Sigmoid colon (tissue), 7 donors: Measurements from ENCODE around the gene PSMF1. TPM values are rescaled to one million over a fixed set of nuclear protein-coding genes. Genes with fewer than 3 reads are reported as not detected.

Experiments used
- DNase-seq: peaks from one replicate; pipeline ENCODE4 v3.0.0-alpha.2; 2019
- H3K27ac ChIP-seq, 4 donors: fragments of 200-600 bp; sonication (generic); one replicate each; pipeline ENCODE4 v1.5.1; 2016 to 2019; ENCODE audit warnings: mild to moderate bottlenecking in 1 of 4
- H3K27me3 ChIP-seq, 3 donors: fragments of 200-600 bp; sonication (generic); one replicate each; pipeline ENCODE4 v1.5.1; 2019; ENCODE audit warnings: mild to moderate bottlenecking in 1 of 3
- H3K36me3 ChIP-seq, 4 donors: fragments of 200-600 bp; sonication (generic); one replicate each; pipeline ENCODE4 v1.5.1; 2016 to 2019
- H3K4me1 ChIP-seq, 4 donors: fragments of 200-600 bp; sonication (generic); one replicate each; pipeline ENCODE4 v1.5.1; 2017 to 2019
- H3K4me3 ChIP-seq, 4 donors: fragments of 200-600 bp; sonication (generic); one replicate each; pipeline ENCODE4 v1.5.1; 2017 to 2019; ENCODE audit warnings: mild to moderate bottlenecking in 2 of 4, moderate library complexity in 1 of 4
- H3K9me3 ChIP-seq, 4 donors: fragments of 200-600 bp in 3 of 4; sonication (generic) in 3 of 4; one replicate each; pipeline versions ENCODE4 v1.5.1 to v1.6.1; 2013 to 2019
- CTCF ChIP-seq, 4 experiments: fragments of 450-650 bp in 3 of 4; fragments of 200-600 bp in 1 of 4; IDR thresholded peaks; one replicate each; pipeline ENCODE4 v1.5.1; 2016 to 2019; ENCODE audit warnings: antibody characterized with exemption in 4 of 4, mild to moderate bottlenecking in 3 of 4, moderate library complexity in 2 of 4
- EP300 ChIP-seq, 4 donors: sonication (generic); formaldehyde crosslinking; IDR thresholded peaks; one replicate each; pipeline ENCODE4 v1.6.1; 2017; ENCODE audit warnings: antibody characterized with exemption in 4 of 4
- POLR2A ChIP-seq, 2 donors: fragments of 450-650 bp; IDR thresholded peaks; one replicate each; pipeline ENCODE4 v1.6.1; 2016; ENCODE audit warnings: antibody characterized with exemption in 2 of 2, mild to moderate bottlenecking in 2 of 2, moderate library complexity in 2 of 2
- POLR2AphosphoS5 ChIP-seq, 4 donors: sonication (generic); formaldehyde crosslinking; IDR thresholded peaks; one replicate each; pipeline ENCODE4 v1.6.1; 2017; ENCODE audit warnings: antibody characterized with exemption in 4 of 4
- WGBS, 2 donors: extraction: QIAGEN DNeasy Blood & Tissue Kit; methylation state at CpG; one replicate each; pipeline ENCODE4 v1.1.7; 2013; 5-methylcytosine and 5-hydroxymethylcytosine counted together
- intact Hi-C: fragments of 100-400 bp; cut with DNase I; formaldehyde crosslinking; loops from one replicate; pipeline ENCODE4 v1.15.1; 2023
- polyA plus RNA-seq, 3 donors: library from polyadenylated mRNA; stranded (reverse); fragments of 200-250 nt; gene quantifications; one replicate each; pipeline ENCODE4 v1.2.3, GENCODE V29; 2013
- total RNA-seq, 4 donors: library from RNA; depleted of rRNA; stranded (reverse); fragments of >200 nt; gene quantifications; one replicate each; pipeline ENCODE4 v1.1.0, GENCODE V29; 2016
- donor health status: healthy with polysubstance abuse.
- donor health status: Bipolar disorder and iron deficiency.
- donor health status: healthy.

The PSMF1 gene
- total and polyA plus RNA-seq, 7 donors = 47.2 to 148 (median 74.7) TPM

DNA sequence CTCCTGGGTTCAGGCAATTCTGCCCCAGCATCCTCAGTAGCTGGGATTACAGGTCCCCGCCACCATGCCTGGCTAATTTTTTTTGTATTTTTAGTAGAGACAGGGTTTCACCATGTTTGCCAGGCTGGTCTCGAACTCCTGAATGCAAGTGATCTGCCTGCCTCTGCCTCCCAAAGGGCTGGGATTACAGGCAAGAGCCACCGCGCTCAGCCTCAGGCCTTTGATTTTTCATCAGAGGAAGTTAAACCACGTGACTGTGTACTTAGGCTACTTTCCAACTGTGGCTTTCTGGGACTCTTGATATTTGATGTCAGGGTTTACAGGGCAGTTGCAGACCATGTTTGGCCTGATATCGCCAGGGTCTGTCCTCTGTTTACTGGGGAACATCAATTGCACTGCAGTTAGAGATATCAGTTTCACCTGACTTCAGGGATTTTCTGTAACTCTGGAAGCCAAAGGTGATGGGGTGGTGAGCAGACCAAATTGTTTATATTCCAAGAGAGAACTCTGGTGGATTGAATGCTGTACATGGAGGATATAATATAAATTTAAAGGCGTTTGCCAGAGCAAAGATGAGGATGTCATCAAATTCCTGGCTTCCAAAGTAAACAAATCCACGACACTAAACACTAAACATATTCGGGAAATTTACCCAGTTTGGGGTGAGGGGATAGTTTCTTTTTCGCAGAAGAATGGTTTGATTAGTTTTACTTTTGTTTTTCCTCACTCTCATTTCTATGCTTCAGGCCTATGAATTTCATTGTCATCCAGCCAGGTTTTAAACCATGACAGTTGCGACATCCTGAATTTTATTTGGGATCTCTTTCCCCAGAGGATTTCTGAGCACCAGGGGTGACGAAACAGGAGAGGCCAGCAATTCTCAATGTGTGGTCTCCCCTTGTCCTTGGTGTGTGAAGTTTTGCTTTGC, 4.2 kb downstream of the PSMF1 start:
- H3K4me1 ChIP-seq = peaks cover 0 to 61% (median 50%) of the 10 kb centered on the region in 4 donors
- H3K27ac ChIP-seq = peak overlapping the region in 3 of 4 donors; percentile 23 to 33 (median 31)
- no peak for DNase-seq
- 23 to 40% methylated on average over 12 of the region's 12 CpGs for WGBS, 2 donors
- TF ChIP-seq CTCF (IDR thresholded peaks at IDR 0.05) (no peak), POLR2AphosphoS5 (IDR thresholded peaks at IDR 0.05) (no peak), EP300 (IDR thresholded peaks at IDR 0.05) (no peak), POLR2A (IDR thresholded peaks at IDR 0.05) (no peak)
- no peaks in the 10 kb centered on the region for H3K9me3 ChIP-seq
- intact Hi-C loops = loop anchor here (5.0 kb wide), 1 partner anchor 145 kb away; the partner anchor contains the start of gene SNPH
- no peaks in the 10 kb centered on the region for H3K27me3 ChIP-seq
- H3K4me3 ChIP-seq = no peak overlapping the region
- H3K36me3 ChIP-seq = peaks cover 11 to 45% (median 16%) of the 10 kb centered on the region in 4 donors

DNA sequence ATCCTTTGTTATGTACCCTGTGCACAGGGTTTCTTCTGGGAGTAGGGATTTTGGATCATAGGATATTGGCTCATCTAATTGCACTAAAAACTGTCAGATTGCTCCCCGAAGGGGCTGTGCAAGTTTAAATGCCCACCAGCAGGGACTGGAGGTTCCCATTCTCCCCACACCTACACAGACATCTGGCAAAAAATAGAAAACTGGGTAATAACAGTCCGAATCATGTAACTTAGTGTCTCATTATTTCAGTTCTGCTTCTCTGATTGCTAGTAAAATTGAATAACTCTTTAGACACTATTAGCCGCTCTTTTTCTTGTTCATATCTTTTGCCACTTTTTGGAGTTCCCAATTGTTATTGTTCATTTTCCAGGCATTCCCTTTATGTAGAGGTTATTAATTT, 5.3 kb downstream of the PSMF1 start:
- peaks cover 0 to 57% (median 45%) of the 10 kb centered on the region in 4 donors for H3K4me1 ChIP-seq
- H3K4me3 ChIP-seq = no peak overlapping the region
- intact Hi-C loops = loop anchor here (5.0 kb wide), 1 partner anchor 144 kb away; the partner anchor contains the start of gene SNPH
- H3K27ac ChIP-seq = no peak overlapping the region
- no peak for TF ChIP-seq CTCF (IDR thresholded peaks at IDR 0.05)
- no peak for TF ChIP-seq POLR2A (IDR thresholded peaks at IDR 0.05)
- no peak for TF ChIP-seq EP300 (IDR thresholded peaks at IDR 0.05)
- no peak for TF ChIP-seq POLR2AphosphoS5 (IDR thresholded peaks at IDR 0.05)
- H3K9me3 ChIP-seq = no peaks in the 10 kb centered on the region
- 90 to 92% methylated on average over 3 of the region's 3 CpGs for WGBS, 2 donors
- H3K27me3 ChIP-seq = no peaks in the 10 kb centered on the region
- DNase-seq = no peak
- peaks cover 19 to 56% (median 26%) of the 10 kb centered on the region in 4 donors for H3K36me3 ChIP-seq

GRCh38 chr20:1124421-1124820, 6.0 kb downstream of the PSMF1 start:
- DNase-seq = no peak
- Histone ChIP-seq H3K9me3 (no peaks in the 10 kb centered on the region), H3K27me3 (no peaks in the 10 kb centered on the region), H3K36me3 (peaks cover 19 to 62% (median 32%) of the 10 kb centered on the region in 4 donors), H3K4me3 (no peak overlapping the region), H3K27ac (no peak overlapping the region), H3K4me1 (peaks cover 0 to 52% (median 40%) of the 10 kb centered on the region in 4 donors)
- WGBS, 2 donors = 54 to 55% methylated on average over 3 of the region's 3 CpGs
- TF ChIP-seq POLR2A (IDR thresholded peaks at IDR 0.05) = no peak
- no peak for TF ChIP-seq POLR2AphosphoS5 (IDR thresholded peaks at IDR 0.05)
- TF ChIP-seq CTCF (IDR thresholded peaks at IDR 0.05) = no peak
- TF ChIP-seq EP300 (IDR thresholded peaks at IDR 0.05) = no peak
- intact Hi-C loops = loop anchor here (5.0 kb wide), 1 partner anchor 143 kb away; the partner anchor contains the start of gene SNPH

DNA sequence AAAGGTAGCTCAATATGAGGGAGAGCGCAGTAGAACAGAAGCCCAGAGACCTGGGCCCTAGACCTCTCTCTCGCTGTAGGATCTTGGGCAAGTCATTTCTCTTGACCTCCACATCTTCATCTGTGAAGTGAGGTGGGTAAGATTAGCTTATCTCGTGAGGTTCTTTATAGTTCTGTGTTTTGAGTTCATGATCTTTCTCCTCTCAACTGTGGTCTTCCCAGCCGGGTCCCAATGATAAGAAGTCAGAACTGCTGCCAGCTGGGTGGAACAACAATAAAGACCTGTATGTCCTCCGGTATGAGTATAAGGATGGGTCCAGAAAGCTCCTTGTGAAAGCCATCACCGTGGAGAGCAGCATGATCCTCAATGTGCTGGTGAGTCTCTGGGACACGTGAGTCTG, 6.9 kb downstream of the PSMF1 start:
- H3K27me3 ChIP-seq = no peaks in the 10 kb centered on the region
- peaks cover 0 to 43% (median 31%) of the 10 kb centered on the region in 4 donors for H3K4me1 ChIP-seq
- no peak for TF ChIP-seq POLR2A (IDR thresholded peaks at IDR 0.05)
- TF ChIP-seq POLR2AphosphoS5 (IDR thresholded peaks at IDR 0.05) = no peak
- no peak for TF ChIP-seq CTCF (IDR thresholded peaks at IDR 0.05)
- TF ChIP-seq EP300 (IDR thresholded peaks at IDR 0.05) = no peak
- 89 to 95% methylated on average over 7 of the region's 7 CpGs for WGBS, 2 donors
- no peak overlapping the region for H3K27ac ChIP-seq
- H3K9me3 ChIP-seq = no peaks in the 10 kb centered on the region
- DNase-seq = no peak
- no peak overlapping the region for H3K4me3 ChIP-seq
- peaks cover 19 to 71% (median 39%) of the 10 kb centered on the region in 4 donors for H3K36me3 ChIP-seq
- intact Hi-C loops = no loop called here
